ENCODE results near the gene ACKR1. TPM values are rescaled to one million over a fixed set of nuclear protein-coding genes. Genes with fewer than 3 reads are reported as not detected.

ACKR1 gene
- total and polyA plus RNA-seq, 4 donors, result 12.1 to 119 (median 53.1) TPM

DNA sequence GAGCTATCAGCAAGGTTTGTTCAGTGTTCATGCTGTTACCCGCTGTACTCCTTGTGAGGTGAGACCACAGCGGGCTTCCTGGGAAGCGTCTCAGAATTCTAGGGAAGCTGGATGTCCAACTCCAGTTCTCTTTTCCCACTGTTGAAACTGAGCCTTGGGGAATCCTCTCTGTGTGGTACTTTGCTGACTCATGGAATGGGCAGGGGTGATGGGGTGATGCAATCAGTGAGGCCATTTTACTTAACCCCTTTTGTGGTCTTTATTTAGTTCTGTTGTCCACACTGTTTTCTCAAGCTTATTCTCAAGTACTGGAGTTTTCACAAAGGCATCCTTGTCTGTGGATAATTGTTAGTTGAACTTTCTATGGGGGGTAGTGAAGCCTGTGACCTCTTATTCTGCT lies 42.6 kb downstream of the ACKR1 start:
- H3K4me1 ChIP-seq (ENCODE audit: control insufficient read depth in 5 of 5, insufficient read depth in 5 of 5, low read length in 5 of 5), result no peaks in the 10 kb centered on the region
- H3K36me3 ChIP-seq (ENCODE audit: control insufficient read depth in 4 of 4, insufficient read depth in 4 of 4, low read length in 4 of 4), result no peaks in the 10 kb centered on the region
- peaks cover 0 to 11% (median 0%) of the 10 kb centered on the region in 4 donors for H3K9me3 ChIP-seq (ENCODE audit: control insufficient read depth in 4 of 4, insufficient read depth in 3 of 4, low read length in 3 of 4)
- DNase-seq, result no peak
- H3K9ac ChIP-seq (ENCODE audit: insufficient read depth in 1 of 2, low read length in 2 of 2), result no peak overlapping the region
- TF ChIP-seq, protein P1, sequence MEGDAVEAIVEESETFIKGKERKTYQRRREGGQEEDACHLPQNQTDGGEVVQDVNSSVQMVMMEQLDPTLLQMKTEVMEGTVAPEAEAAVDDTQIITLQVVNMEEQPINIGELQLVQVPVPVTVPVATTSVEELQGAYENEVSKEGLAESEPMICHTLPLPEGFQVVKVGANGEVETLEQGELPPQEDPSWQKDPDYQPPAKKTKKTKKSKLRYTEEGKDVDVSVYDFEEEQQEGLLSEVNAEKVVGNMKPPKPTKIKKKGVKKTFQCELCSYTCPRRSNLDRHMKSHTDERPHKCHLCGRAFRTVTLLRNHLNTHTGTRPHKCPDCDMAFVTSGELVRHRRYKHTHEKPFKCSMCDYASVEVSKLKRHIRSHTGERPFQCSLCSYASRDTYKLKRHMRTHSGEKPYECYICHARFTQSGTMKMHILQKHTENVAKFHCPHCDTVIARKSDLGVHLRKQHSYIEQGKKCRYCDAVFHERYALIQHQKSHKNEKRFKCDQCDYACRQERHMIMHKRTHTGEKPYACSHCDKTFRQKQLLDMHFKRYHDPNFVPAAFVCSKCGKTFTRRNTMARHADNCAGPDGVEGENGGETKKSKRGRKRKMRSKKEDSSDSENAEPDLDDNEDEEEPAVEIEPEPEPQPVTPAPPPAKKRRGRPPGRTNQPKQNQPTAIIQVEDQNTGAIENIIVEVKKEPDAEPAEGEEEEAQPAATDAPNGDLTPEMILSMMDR (IDR thresholded peaks at IDR 0.05; ENCODE audit: control extremely low read depth, extremely low read depth), result no peak
- H3K4me3 ChIP-seq, result no peak overlapping the region
- WGBS, 2 donors, result 82 to 91% methylated on average over 3 of the region's 3 CpGs
- no peak for ATAC-seq (ENCODE audit: insufficient read depth, low FRiP score)
- H3K27me3 ChIP-seq (ENCODE audit: control insufficient read depth in 3 of 3, insufficient read depth in 3 of 3, low read length in 2 of 3), result no peaks in the 10 kb centered on the region
- H3K27ac ChIP-seq (ENCODE audit: low read depth in 1 of 2, low read length in 1 of 2), result no peak overlapping the region

DNA sequence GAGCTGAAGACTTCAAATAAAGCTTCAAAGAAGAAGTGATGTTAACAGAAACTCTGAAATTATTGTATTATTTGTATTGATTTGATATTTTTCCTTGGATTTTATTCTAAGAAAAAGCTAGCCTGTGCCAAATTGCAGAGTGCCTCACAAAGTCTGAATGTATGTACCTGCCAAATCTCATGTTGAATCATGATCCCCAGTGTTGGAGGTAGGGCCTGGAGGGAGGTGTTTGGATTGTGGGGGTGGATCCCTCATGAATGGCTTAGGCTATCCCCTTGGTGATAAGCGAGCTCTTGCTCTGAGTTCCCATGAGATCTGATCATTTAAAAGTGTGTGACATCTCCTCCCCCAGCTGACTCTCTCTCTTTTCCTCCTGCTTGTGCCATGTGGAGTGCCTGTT lies 43.6 kb downstream of the ACKR1 start:
- ATAC-seq (ENCODE audit: insufficient read depth, low FRiP score) (no peak), DNase-seq (no peak)
- Histone ChIP-seq H3K36me3 (ENCODE audit: control insufficient read depth in 4 of 4, insufficient read depth in 4 of 4, low read length in 4 of 4) (no peaks in the 10 kb centered on the region), H3K9me3 (ENCODE audit: control insufficient read depth in 4 of 4, insufficient read depth in 3 of 4, low read length in 3 of 4) (peaks cover 0 to 11% (median 0%) of the 10 kb centered on the region in 4 donors), H3K27ac (ENCODE audit: low read depth in 1 of 2, low read length in 1 of 2) (no peak overlapping the region), H3K9ac (ENCODE audit: insufficient read depth in 1 of 2, low read length in 2 of 2) (no peak overlapping the region), H3K4me1 (ENCODE audit: control insufficient read depth in 5 of 5, insufficient read depth in 5 of 5, low read length in 5 of 5) (no peaks in the 10 kb centered on the region), H3K27me3 (ENCODE audit: control insufficient read depth in 3 of 3, insufficient read depth in 3 of 3, low read length in 2 of 3) (no peaks in the 10 kb centered on the region), H3K4me3 (no peak overlapping the region)
- 80 to 92% methylated on average over 1 of the region's 1 CpG for WGBS, 2 donors
- TF ChIP-seq, protein P1 (IDR thresholded peaks at IDR 0.05; ENCODE audit: control extremely low read depth, extremely low read depth), result no peak

DNA sequence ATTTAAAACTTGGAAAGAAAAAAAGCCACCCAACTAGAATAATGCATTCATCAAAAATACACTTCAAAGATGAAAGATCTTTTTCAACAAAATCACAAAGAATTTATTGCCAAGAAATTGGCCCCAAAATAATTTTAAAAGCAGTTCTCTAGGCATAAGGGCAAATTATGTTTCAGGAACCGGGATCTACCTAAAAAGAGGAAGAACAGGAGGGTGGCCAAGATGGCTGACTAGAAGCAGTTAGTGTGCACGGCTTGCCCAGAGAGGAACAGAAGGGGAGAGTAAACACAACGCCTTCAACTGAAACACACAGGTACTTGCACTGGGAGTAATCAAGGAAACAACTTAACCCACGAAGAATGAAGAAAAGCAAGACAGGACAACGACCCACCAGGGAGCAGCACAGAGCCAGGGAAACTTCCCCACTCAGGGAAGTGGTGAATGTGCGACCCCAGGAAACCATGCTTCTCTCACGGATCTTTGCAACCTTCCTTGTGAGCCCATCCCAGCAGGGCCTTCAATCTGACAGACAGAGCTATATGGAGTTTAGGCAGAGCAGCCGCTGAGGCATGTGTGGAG lies 46.1 kb downstream of the ACKR1 start:
- Histone ChIP-seq H3K27ac (ENCODE audit: low read depth in 1 of 2, low read length in 1 of 2) (no peak overlapping the region), H3K27me3 (ENCODE audit: control insufficient read depth in 3 of 3, insufficient read depth in 3 of 3, low read length in 2 of 3) (no peaks in the 10 kb centered on the region), H3K9ac (ENCODE audit: insufficient read depth in 1 of 2, low read length in 2 of 2) (no peak overlapping the region), H3K36me3 (ENCODE audit: control insufficient read depth in 4 of 4, insufficient read depth in 4 of 4, low read length in 4 of 4) (no peaks in the 10 kb centered on the region), H3K9me3 (ENCODE audit: control insufficient read depth in 4 of 4, insufficient read depth in 3 of 4, low read length in 3 of 4) (peaks cover 0 to 11% (median 0%) of the 10 kb centered on the region in 4 donors), H3K4me3 (no peak overlapping the region), H3K4me1 (ENCODE audit: control insufficient read depth in 5 of 5, insufficient read depth in 5 of 5, low read length in 5 of 5) (no peaks in the 10 kb centered on the region)
- ATAC-seq (ENCODE audit: insufficient read depth, low FRiP score), result no peak
- TF ChIP-seq, protein P1 (IDR thresholded peaks at IDR 0.05; ENCODE audit: control extremely low read depth, extremely low read depth), result no peak
- WGBS, 2 donors, result 59 to 72% methylated on average over 8 of the region's 8 CpGs
- no peak for DNase-seq

Small RNAs within 50 kb of the gene (small RNA-seq; reads per million reads assigned to genes)
- gene RNA5SP60 (ENCODE audit: low replicate concordance), result not detected

Other genes starting within 250 kb of the ACKR1 start
- 10 to 100 TPM; 60.7 to 86.3 TPM for gene IFI16, start 195.0 kb upstream of the ACKR1 start, total RNA-seq
- 100 to 1,000 TPM in 1 of 2 donors, 10 to 100 TPM in 1; 76.4 to 124 TPM for gene IFI16, start 195.0 kb upstream of the ACKR1 start, polyA plus RNA-seq
- 1 to 10 TPM in 1 of 2 donors, under 1 TPM in 1; 0.97 to 1.8 TPM for gene AIM2, start 128.1 kb upstream of the ACKR1 start, total RNA-seq
- gene AIM2, start 128.1 kb upstream of the ACKR1 start, polyA plus RNA-seq, result 1 to 10 TPM in 1 of 2 donors, under 1 TPM in 1; 0.47 to 2.9 TPM
- 1 to 10 TPM; 2.2 to 3.7 TPM for gene CADM3, start 33.3 kb upstream of the ACKR1 start, total RNA-seq
- gene CADM3, start 33.3 kb upstream of the ACKR1 start, polyA plus RNA-seq, result 1 to 10 TPM in 1 of 2 donors, under 1 TPM in 1; 0.89 to 2.9 TPM
- under 1 TPM in 1 of 2 donors, not detected in 1; 0.92 TPM for gene FCER1A, start 97.5 kb downstream of the ACKR1 start, total RNA-seq
- gene FCER1A, start 97.5 kb downstream of the ACKR1 start, polyA plus RNA-seq, result 1 to 10 TPM in 1 of 2 donors, under 1 TPM in 1; 0.05 to 6.3 TPM
- gene OR10J4, start 227.3 kb downstream of the ACKR1 start, total RNA-seq, result not detected
- not detected for gene OR10J4, start 227.3 kb downstream of the ACKR1 start, polyA plus RNA-seq
- not detected for gene OR10J1, start 234.8 kb downstream of the ACKR1 start, total RNA-seq
- not detected for gene OR10J1, start 234.8 kb downstream of the ACKR1 start, polyA plus RNA-seq